Esophagus squamous epithelium (tissue), 5 donors: ENCODE measurements around the gene DENND1A. TPM values are rescaled to one million over a fixed set of nuclear protein-coding genes. Genes with fewer than 3 reads are reported as not detected.
"Not testable (repeated sequence)": the region's sequence is repeated elsewhere in the genome, so short reads cannot be mapped to it uniquely, and the experiment has no call there.

Experiments
- DNase-seq: peaks from one replicate; lab custom pipeline; 2025; lab: John Stamatoyannopoulos, UW
- H3K27ac ChIP-seq, 4 donors: fragments of 200-600 bp; sonication (generic); one replicate each; pipeline ENCODE4 v1.5.1; 2016 to 2019; ENCODE audit warnings: mild to moderate bottlenecking in 1 of 4
- H3K27me3 ChIP-seq, 4 donors: fragments of 200-600 bp; sonication (generic); 1 replicate in 3 of 4; 2 replicates in 1 of 4; pipeline versions ENCODE4 v1.5.1 to v1.6.0; 2017 to 2021; ENCODE audit warnings: antibody characterized with exemption in 1 of 4
- H3K36me3 ChIP-seq, 3 donors: fragments of 200-600 bp; sonication (generic); one replicate each; pipeline ENCODE4 v1.5.1; 2016 to 2019
- H3K4me1 ChIP-seq, 3 donors: fragments of 200-600 bp; sonication (generic); one replicate each; pipeline ENCODE4 v1.5.1; 2017 to 2019
- H3K4me3 ChIP-seq, 4 donors: fragments of 200-600 bp; sonication (generic); 1 replicate in 3 of 4; 2 replicates in 1 of 4; pipeline ENCODE4 v1.5.1; 2016 to 2019; ENCODE audit warnings: mild to moderate bottlenecking in 2 of 4, moderate library complexity in 1 of 4
- H3K9me3 ChIP-seq, 3 donors: fragments of 200-600 bp; sonication (generic); one replicate each; pipeline ENCODE4 v1.5.1; 2016 to 2019
- POLR2A ChIP-seq, 4 donors: fragments of 450-650 bp; IDR thresholded peaks; one replicate each; pipeline ENCODE4 v1.6.1; 2017; ENCODE audit warnings: antibody characterized with exemption in 4 of 4, mild to moderate bottlenecking in 4 of 4, moderate library complexity in 3 of 4
- WGBS, 2 donors: methylation state at CpG; one replicate each; pipeline ENCODE4 v1.1.5; 2018; 5-methylcytosine and 5-hydroxymethylcytosine counted together
- intact Hi-C: fragments of 100-400 bp; cut with DNase I; formaldehyde crosslinking; loops from one replicate; pipeline ENCODE4 v1.15.0; 2022
- total RNA-seq, 4 donors: library from RNA; depleted of rRNA; stranded (reverse); fragments of >200 nt; gene quantifications; one replicate each; pipeline ENCODE4 v1.1.0, GENCODE V29; 2016
- TF ChIP-seq, protein P1 (sequence below), 6 experiments: fragments of 450-650 bp in 4 of 6; fragments of 200-600 bp in 2 of 6; sonication (generic) in 2 of 6; IDR thresholded peaks; one replicate each; pipeline ENCODE4 v1.5.1; 2016 to 2019; ENCODE audit warnings: antibody characterized with exemption in 6 of 6, mild to moderate bottlenecking in 4 of 6, moderate library complexity in 4 of 6
- donor health status: DM: yes; HTN: yes; CAD: no.

DENND1A gene, protein sequence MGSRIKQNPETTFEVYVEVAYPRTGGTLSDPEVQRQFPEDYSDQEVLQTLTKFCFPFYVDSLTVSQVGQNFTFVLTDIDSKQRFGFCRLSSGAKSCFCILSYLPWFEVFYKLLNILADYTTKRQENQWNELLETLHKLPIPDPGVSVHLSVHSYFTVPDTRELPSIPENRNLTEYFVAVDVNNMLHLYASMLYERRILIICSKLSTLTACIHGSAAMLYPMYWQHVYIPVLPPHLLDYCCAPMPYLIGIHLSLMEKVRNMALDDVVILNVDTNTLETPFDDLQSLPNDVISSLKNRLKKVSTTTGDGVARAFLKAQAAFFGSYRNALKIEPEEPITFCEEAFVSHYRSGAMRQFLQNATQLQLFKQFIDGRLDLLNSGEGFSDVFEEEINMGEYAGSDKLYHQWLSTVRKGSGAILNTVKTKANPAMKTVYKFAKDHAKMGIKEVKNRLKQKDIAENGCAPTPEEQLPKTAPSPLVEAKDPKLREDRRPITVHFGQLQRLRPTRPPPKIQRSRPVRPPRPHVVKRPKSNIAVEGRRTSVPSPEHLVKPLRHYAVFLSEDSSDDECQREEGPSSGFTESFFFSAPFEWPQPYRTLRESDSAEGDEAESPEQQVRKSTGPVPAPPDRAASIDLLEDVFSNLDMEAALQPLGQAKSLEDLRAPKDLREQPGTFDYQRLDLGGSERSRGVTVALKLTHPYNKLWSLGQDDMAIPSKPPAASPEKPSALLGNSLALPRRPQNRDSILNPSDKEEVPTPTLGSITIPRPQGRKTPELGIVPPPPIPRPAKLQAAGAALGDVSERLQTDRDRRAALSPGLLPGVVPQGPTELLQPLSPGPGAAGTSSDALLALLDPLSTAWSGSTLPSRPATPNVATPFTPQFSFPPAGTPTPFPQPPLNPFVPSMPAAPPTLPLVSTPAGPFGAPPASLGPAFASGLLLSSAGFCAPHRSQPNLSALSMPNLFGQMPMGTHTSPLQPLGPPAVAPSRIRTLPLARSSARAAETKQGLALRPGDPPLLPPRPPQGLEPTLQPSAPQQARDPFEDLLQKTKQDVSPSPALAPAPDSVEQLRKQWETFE
- 10 to 100 TPM in 3 of 4 donors, 1 to 10 TPM in 1; 5.3 to 16.0 (median 12.9) TPM for total RNA-seq

DNA sequence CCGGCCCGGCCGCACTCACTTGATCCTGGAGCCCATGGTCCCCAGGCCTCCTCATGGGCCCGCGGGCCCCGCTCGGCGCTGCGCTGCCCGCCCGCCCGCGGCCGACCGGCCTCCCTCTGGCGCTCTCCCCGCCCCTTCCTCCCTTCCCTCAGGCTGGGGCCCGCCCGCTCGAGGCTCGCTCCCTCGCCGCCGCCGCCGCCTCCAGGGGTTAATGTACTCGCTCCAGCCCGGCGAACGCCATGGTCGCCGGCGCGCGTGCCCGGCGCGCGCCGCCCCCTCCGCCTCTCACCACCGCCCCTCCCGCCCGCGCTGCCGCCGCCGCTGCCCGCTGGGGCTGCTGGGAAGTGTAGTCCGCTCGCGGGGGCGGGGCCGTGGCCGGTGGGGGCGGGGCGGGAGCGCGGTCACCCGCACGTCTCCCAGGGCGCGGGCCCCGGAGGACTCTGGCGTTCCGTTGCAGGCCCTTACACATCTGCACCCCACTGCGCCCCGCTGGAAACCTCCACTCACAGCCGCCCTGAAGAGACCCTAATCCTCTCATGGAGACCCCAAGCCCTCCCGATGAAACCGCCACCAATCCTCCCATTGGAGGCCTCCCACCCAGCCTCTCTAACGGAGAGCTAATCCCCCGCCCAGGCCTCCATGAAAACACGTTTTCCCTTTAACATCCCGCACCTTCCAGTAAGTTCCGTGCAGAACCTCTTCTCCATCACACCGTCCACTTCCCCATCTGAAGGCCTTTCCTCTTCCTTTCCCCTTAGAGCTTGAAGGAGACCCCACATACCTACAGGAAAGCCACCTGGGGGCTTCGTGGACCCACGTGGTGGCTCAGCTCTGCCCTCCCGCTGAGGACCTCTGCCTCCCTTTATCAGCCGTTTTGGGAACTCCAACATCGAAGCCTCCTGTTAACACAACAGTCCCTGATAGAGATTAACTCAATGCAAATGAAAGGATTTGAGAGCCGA is at the start of gene DENND1A:
TSS of gene DENND1A (minus strand) at position 257 of the 962 bp plus-strand sequence. CDS start at position 36, 221 bp downstream.
- Histone ChIP-seq H3K4me3 (peak within 1 kb of the TSS; percentile 68 to 85 (median 74)), H3K27me3 (no peaks in the 10 kb centered on the region), H3K36me3 (no peaks in the 10 kb centered on the region), H3K27ac (peak within 1 kb of the TSS; percentile 70 to 84 (median 78)), H3K4me1 (peaks cover 10 to 29% (median 15%) of the 10 kb centered on the region in 3 donors), H3K9me3 (no peaks in the 10 kb centered on the region)
- intact Hi-C loops, result no loop called here
- 33 to 37% methylated on average over 16 to 17 of the region's 83 CpGs for WGBS, 2 donors
- peak in 3 of 4 donors; percentile 24 to 65 (median 48) for TF ChIP-seq POLR2A (IDR thresholded peaks at IDR 0.05)
- TF ChIP-seq, protein P1, sequence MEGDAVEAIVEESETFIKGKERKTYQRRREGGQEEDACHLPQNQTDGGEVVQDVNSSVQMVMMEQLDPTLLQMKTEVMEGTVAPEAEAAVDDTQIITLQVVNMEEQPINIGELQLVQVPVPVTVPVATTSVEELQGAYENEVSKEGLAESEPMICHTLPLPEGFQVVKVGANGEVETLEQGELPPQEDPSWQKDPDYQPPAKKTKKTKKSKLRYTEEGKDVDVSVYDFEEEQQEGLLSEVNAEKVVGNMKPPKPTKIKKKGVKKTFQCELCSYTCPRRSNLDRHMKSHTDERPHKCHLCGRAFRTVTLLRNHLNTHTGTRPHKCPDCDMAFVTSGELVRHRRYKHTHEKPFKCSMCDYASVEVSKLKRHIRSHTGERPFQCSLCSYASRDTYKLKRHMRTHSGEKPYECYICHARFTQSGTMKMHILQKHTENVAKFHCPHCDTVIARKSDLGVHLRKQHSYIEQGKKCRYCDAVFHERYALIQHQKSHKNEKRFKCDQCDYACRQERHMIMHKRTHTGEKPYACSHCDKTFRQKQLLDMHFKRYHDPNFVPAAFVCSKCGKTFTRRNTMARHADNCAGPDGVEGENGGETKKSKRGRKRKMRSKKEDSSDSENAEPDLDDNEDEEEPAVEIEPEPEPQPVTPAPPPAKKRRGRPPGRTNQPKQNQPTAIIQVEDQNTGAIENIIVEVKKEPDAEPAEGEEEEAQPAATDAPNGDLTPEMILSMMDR (IDR thresholded peaks at IDR 0.05), result peak in 1 of 6 experiments; percentile 11
- DNase-seq, result peak; percentile 57

DNA sequence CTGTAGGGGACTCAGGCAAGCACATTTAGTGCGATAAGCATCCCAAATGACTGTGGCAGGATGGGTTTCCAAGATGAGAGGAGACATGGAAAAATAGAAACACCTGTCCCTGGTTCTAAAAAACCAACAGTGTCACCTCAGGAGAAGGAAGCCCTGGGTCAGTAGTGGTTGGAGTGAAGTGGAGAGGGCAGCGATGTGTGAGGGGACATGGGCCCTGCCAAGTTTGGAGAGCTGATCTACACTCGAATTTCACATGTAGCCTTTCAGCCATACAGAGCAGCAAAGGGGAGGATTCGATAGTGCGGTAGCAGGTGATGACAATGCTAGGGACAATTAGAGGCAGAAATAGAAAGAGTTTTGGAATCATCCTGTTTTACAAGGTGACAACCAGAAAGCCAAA is 49.1 kb upstream of the DENND1A start:
- Histone ChIP-seq H3K27ac (no peak overlapping the region), H3K4me3 (no peak overlapping the region), H3K36me3 (no peaks in the 10 kb centered on the region), H3K9me3 (no peaks in the 10 kb centered on the region), H3K27me3 (peaks cover 0 to 62% (median 0%) of the 10 kb centered on the region in 4 donors), H3K4me1 (no peaks in the 10 kb centered on the region)
- no peak for DNase-seq
- WGBS, 2 donors, result 79 to 85% methylated on average over 5 of the region's 5 CpGs
- no peak for TF ChIP-seq POLR2A (IDR thresholded peaks at IDR 0.05)
- TF ChIP-seq, protein P1 (IDR thresholded peaks at IDR 0.05), result no peak
- intact Hi-C loops, result no loop called here

DNA sequence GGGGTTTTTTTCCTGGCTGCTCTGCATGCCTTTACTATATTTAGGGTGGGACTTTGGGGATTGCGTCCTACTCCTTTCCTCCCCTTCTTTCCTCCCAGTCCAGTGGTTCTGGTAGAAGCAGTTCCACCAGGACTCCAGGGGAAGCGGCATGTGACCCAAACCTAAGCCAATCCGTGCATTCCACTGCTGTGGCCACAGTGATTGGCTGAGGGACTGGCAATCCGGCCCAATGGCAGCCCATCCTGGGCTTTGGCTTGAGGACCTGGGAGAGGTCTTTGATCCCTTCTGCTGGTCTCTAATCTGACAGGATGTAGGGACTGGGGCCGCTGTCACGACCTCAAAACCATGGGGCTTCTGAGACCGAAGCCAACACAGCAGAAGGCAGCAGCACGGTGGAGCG is 46.7 kb upstream of the DENND1A start:
- H3K36me3 ChIP-seq, intact Hi-C loops, H3K4me1 ChIP-seq, H3K4me3 ChIP-seq, DNase-seq, H3K9me3 ChIP-seq, H3K27ac ChIP-seq: not testable (repeated sequence)
- peaks cover 0 to 49% (median 0%) of the 10 kb centered on the region in 4 donors for H3K27me3 ChIP-seq
- no CpG with 5 or more reads among the region's 9 CpGs for WGBS, 2 donors

DNA sequence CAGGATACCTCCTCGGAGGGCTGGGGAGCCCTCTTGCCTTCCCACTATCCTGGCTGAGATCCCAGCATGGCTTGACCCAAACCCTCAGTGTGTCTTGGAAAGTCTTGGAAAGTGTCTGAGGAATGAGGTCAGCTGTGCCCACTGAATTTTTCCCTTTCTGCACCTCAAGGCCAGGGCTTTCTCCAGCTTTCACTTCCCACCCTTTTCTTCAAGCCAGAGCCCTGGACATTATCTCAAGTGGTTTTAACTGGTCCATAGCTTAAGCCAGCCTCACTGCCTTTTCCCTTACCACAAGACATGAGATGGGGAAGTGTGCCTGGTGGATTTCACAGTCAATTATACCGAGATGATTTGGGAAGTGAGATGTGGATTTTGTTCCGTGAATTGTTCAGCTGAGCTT is 45.9 kb upstream of the DENND1A start:
- Histone ChIP-seq H3K4me1 (no peaks in the 10 kb centered on the region), H3K27me3 (peaks cover 0 to 49% (median 0%) of the 10 kb centered on the region in 4 donors), H3K27ac (no peak overlapping the region), H3K9me3 (no peaks in the 10 kb centered on the region), H3K36me3 (no peaks in the 10 kb centered on the region), H3K4me3 (no peak overlapping the region)
- intact Hi-C loops, result no loop called here
- no peak for DNase-seq
- WGBS, 2 donors, result 62 to 68% methylated on average over 3 of the region's 3 CpGs
- TF ChIP-seq, protein P1 (IDR thresholded peaks at IDR 0.05), result no peak
- TF ChIP-seq POLR2A (IDR thresholded peaks at IDR 0.05), result no peak
